Esophagus squamous epithelium (tissue), 5 donors: ENCODE data around the gene MAP7D2. TPM values are rescaled to one million over a fixed set of nuclear protein-coding genes. Genes with fewer than 3 reads are reported as not detected.

Source experiments
- DNase-seq: peaks from one replicate; lab custom pipeline; 2025; lab: John Stamatoyannopoulos, UW
- H3K27ac ChIP-seq, 4 donors: fragments of 200-600 bp; sonication (generic); one replicate each; pipeline ENCODE4 v1.5.1; 2016 to 2019; ENCODE audit warnings: mild to moderate bottlenecking in 1 of 4
- H3K27me3 ChIP-seq, 4 donors: fragments of 200-600 bp; sonication (generic); 1 replicate in 3 of 4; 2 replicates in 1 of 4; pipeline versions ENCODE4 v1.5.1 to v1.6.0; 2017 to 2021; ENCODE audit warnings: antibody characterized with exemption in 1 of 4
- H3K36me3 ChIP-seq, 3 donors: fragments of 200-600 bp; sonication (generic); one replicate each; pipeline ENCODE4 v1.5.1; 2016 to 2019
- H3K4me1 ChIP-seq, 3 donors: fragments of 200-600 bp; sonication (generic); one replicate each; pipeline ENCODE4 v1.5.1; 2017 to 2019
- H3K4me3 ChIP-seq, 4 donors: fragments of 200-600 bp; sonication (generic); 1 replicate in 3 of 4; 2 replicates in 1 of 4; pipeline ENCODE4 v1.5.1; 2016 to 2019; ENCODE audit warnings: mild to moderate bottlenecking in 2 of 4, moderate library complexity in 1 of 4
- H3K9me3 ChIP-seq, 3 donors: fragments of 200-600 bp; sonication (generic); one replicate each; pipeline ENCODE4 v1.5.1; 2016 to 2019
- POLR2A ChIP-seq, 4 donors: fragments of 450-650 bp; IDR thresholded peaks; one replicate each; pipeline ENCODE4 v1.6.1; 2017; ENCODE audit warnings: antibody characterized with exemption in 4 of 4, mild to moderate bottlenecking in 4 of 4, moderate library complexity in 3 of 4
- WGBS, 2 donors: methylation state at CpG; one replicate each; pipeline ENCODE4 v1.1.5; 2018; 5-methylcytosine and 5-hydroxymethylcytosine counted together
- intact Hi-C: fragments of 100-400 bp; cut with DNase I; formaldehyde crosslinking; loops from one replicate; pipeline ENCODE4 v1.15.0; 2022
- total RNA-seq, 4 donors: library from RNA; depleted of rRNA; stranded (reverse); fragments of >200 nt; gene quantifications; one replicate each; pipeline ENCODE4 v1.1.0, GENCODE V29; 2016
- TF ChIP-seq, protein P1 (sequence below), 6 experiments: fragments of 450-650 bp in 4 of 6; fragments of 200-600 bp in 2 of 6; sonication (generic) in 2 of 6; IDR thresholded peaks; one replicate each; pipeline ENCODE4 v1.5.1; 2016 to 2019; ENCODE audit warnings: antibody characterized with exemption in 6 of 6, mild to moderate bottlenecking in 4 of 6, moderate library complexity in 4 of 6
- donor health status: DM: yes; HTN: yes; CAD: no.

The MAP7D2 gene
- total RNA-seq, 4 donors from 2014 or later, result 0.09 to 0.75 (median 0.38) TPM; not detected in 1

DNA sequence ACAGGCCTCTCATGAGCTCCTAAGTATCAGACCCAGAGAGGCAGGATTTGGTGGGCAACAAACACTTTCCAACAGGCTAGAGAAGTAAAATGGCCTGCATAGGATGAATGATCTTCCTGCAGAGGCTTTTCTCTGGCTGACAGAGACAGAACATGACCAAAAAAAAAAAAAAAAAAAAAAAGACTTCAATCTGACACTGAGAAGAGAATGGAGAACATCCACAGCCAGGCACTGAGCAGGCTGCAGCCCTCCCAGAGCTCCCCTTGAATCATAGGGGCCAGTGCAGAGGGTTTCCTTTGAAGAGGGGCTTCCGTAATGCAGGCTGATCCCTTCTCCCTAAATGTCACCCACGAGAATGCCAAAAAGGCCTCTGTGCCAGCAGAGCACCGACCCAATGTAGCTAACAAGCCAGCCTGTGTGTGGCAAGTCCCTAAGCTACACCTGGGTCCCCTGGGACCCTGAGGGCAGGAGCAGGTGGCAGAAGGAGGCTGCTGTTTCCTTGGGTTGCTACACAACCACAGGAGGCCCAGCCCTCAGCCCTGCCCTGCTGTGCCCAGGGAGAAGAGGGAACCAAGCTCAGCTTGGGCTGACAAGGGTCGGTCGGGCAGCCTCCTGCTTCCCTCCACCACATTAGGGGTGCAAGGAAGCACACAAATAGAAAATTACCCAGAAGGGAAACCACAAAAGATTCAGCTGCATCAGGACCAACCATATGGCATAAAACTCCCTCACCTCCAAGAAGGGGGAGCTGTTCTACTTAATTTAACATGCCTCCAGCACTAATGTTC is 55.6 kb downstream of the MAP7D2 start:
- intact Hi-C loops, result no loop called here
- WGBS, 2 donors, result 82 to 92% methylated on average over 2 to 4 of the region's 5 CpGs

DNA sequence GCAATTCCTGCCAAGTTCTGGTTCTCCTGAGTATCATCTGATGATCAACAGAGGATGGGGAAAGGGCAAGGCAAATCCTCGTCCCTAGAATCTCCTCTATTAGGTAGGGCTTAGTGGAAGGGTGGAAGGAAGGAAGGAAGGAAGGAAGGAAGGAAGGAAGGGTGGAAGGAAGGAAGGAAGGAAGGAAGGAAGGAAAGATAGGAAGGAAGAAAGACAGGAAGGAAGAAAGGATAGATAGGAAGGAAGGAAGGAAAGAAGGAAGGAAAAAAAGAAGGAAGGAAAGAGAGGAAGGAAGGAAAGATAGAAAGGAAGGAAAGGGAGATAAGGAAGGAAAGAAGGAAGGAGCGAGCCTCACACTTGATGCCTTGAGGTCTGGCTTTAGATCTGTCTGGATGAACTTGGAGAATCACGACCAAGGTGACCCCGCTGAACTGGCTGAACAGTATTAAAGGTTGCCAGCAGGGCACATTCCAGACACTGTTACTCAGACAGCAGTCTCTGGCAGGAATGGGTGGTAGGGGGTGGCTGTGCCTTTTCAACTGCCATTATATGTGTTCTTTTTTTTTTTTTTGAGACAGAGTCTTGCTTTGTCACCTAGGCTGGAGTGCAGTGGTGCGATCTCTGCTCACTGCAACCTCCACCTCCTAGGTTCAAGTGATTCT is 57.1 kb downstream of the MAP7D2 start:
- no peaks in the 10 kb centered on the region for H3K36me3 ChIP-seq
- H3K4me1 ChIP-seq, result peaks cover 0 to 6% (median 0%) of the 10 kb centered on the region in 3 donors
- intact Hi-C loops, result no loop called here
- no peak for TF ChIP-seq POLR2A (IDR thresholded peaks at IDR 0.05)
- TF ChIP-seq, protein P1, sequence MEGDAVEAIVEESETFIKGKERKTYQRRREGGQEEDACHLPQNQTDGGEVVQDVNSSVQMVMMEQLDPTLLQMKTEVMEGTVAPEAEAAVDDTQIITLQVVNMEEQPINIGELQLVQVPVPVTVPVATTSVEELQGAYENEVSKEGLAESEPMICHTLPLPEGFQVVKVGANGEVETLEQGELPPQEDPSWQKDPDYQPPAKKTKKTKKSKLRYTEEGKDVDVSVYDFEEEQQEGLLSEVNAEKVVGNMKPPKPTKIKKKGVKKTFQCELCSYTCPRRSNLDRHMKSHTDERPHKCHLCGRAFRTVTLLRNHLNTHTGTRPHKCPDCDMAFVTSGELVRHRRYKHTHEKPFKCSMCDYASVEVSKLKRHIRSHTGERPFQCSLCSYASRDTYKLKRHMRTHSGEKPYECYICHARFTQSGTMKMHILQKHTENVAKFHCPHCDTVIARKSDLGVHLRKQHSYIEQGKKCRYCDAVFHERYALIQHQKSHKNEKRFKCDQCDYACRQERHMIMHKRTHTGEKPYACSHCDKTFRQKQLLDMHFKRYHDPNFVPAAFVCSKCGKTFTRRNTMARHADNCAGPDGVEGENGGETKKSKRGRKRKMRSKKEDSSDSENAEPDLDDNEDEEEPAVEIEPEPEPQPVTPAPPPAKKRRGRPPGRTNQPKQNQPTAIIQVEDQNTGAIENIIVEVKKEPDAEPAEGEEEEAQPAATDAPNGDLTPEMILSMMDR (IDR thresholded peaks at IDR 0.05), result no peak
- H3K27ac ChIP-seq, result no peak overlapping the region
- H3K9me3 ChIP-seq, result no peaks in the 10 kb centered on the region
- H3K4me3 ChIP-seq, result no peak overlapping the region
- WGBS, 2 donors, result 60 to 70% methylated on average over 5 of the region's 5 CpGs
- H3K27me3 ChIP-seq, result no peaks in the 10 kb centered on the region
- DNase-seq, result no peak

More for the DNA sequence above, 55.6 kb downstream of the MAP7D2 start:
- Histone ChIP-seq H3K4me3 (no peak overlapping the region), H3K27ac (no peak overlapping the region), H3K9me3 (no peaks in the 10 kb centered on the region), H3K36me3 (no peaks in the 10 kb centered on the region), H3K4me1 (peaks cover 0 to 6% (median 0%) of the 10 kb centered on the region in 3 donors), H3K27me3 (no peaks in the 10 kb centered on the region)
- TF ChIP-seq, protein P1 (IDR thresholded peaks at IDR 0.05), result no peak
- no peak for TF ChIP-seq POLR2A (IDR thresholded peaks at IDR 0.05)
- no peak for DNase-seq

DNA sequence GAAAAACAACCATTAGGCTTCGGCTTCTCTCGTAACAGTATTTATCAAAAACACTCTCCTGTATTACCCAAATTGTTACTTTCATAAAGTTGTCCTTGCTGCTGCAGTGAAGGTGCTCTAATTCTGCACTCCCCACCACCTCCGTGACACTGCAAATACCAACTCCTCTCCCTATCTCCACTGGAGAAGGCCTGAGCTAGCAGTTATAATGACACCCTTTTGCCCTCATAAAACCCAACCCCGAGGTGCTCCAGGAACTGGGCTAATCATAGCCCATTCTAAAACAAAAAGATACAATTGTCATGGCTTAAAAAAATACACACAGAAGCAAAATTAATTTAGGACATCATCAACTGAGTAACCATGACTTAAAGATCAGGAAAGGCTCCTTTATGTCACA is 59.2 kb downstream of the MAP7D2 start:
- H3K27me3 ChIP-seq, result no peaks in the 10 kb centered on the region
- intact Hi-C loops, result no loop called here
- H3K4me1 ChIP-seq, result peaks cover 0 to 6% (median 0%) of the 10 kb centered on the region in 3 donors
- no peak overlapping the region for H3K27ac ChIP-seq
- H3K9me3 ChIP-seq, result no peaks in the 10 kb centered on the region
- no peaks in the 10 kb centered on the region for H3K36me3 ChIP-seq
- DNase-seq, result no peak
- 77 to 89% methylated on average over 3 to 4 of the region's 4 CpGs for WGBS, 2 donors
- no peak overlapping the region for H3K4me3 ChIP-seq
- no peak for TF ChIP-seq POLR2A (IDR thresholded peaks at IDR 0.05)
- TF ChIP-seq, protein P1 (IDR thresholded peaks at IDR 0.05), result no peak

DNA sequence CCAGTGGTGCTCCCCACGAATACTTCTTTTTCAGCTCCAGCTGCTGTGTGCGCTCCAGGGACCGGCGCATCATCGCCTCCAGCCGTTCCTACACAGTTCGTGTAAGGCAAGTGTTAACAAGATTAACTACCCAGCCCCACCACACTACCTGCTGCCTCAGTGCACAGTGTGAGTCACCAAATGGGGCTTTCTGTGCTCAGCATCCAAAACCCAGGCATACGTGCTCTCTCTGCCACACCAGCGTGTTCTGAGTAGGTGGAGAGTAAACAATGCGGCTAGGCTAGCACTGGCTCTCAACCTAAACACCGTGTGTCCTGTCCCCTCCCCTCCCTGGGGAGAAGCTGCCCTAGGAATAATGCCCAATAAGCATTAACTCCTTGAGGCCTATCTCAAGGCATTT is 60.0 kb downstream of the MAP7D2 start:
- Histone ChIP-seq H3K4me3 (no peak overlapping the region), H3K9me3 (no peaks in the 10 kb centered on the region), H3K27ac (no peak overlapping the region), H3K4me1 (peaks cover 0 to 6% (median 0%) of the 10 kb centered on the region in 3 donors), H3K36me3 (no peaks in the 10 kb centered on the region), H3K27me3 (no peaks in the 10 kb centered on the region)
- TF ChIP-seq POLR2A (IDR thresholded peaks at IDR 0.05), result no peak
- WGBS, 2 donors, result 28% methylated on average over 6 of the region's 11 CpGs; no CpG with 5 or more reads in 1 of the 2 donors
- intact Hi-C loops, result no loop called here
- no peak for DNase-seq

DNA sequence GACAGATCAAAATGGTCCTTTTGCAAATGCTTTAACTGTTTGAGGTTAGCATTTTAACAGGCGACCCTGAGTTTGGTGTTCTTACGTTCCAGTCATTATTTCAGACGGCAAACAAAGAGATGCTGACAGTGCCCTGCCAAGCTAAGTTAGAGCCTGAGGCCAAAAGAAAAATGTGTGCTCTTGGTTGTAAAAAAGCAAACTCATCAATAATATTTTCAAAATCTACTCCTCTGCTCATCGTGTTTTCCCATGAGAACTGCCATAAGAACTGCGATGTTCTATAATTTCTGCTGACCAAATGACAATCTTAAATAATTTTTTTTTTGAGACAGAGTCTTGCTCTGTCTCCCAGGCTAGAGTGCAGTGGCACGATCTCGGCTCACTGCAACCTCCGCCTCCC is 63.2 kb downstream of the MAP7D2 start:
- Histone ChIP-seq H3K36me3 (no peaks in the 10 kb centered on the region), H3K27ac (no peak overlapping the region), H3K4me3 (no peak overlapping the region), H3K9me3 (no peaks in the 10 kb centered on the region), H3K27me3 (no peaks in the 10 kb centered on the region), H3K4me1 (peaks cover 0 to 6% (median 0%) of the 10 kb centered on the region in 3 donors)
- intact Hi-C loops, result no loop called here
- no peak for DNase-seq
- TF ChIP-seq, protein P1 (IDR thresholded peaks at IDR 0.05), result no peak
- TF ChIP-seq POLR2A (IDR thresholded peaks at IDR 0.05), result no peak
- WGBS, 2 donors, result 89 to 91% methylated on average over 7 to 8 of the region's 8 CpGs
